HG03103 (cell line): ENCODE measurements around the gene DLG4.

Experiments used
- ATAC-seq: cut with Tn5 transposase; IDR thresholded peaks from one replicate; pipeline ENCODE4 v1.9.1; 2021; ENCODE audit warnings: low read depth; ENCODE audit not compliant: unreplicated experiment

The DLG4 gene

GRCh38 chr17:7233701-7234082 lies 14.1 kb upstream of the DLG4 start:
- no peak for ATAC-seq

- no peak for ATAC-seq
Measured at GRCh38 chr17:7232114-7232513, 12.5 kb upstream of the DLG4 start.

GRCh38 chr17:7229504-7229903 lies 9.9 kb upstream of the DLG4 start:
- ATAC-seq = no peak

GRCh38 chr17:7228920-7229319 lies 9.3 kb upstream of the DLG4 start:
- no peak for ATAC-seq

- no peak for ATAC-seq
Measured at GRCh38 chr17:7226721-7227710, 7.4 kb upstream of the DLG4 start.

- no peak for ATAC-seq
Measured at GRCh38 chr17:7225711-7226331, 6.2 kb upstream of the DLG4 start.

GRCh38 chr17:7224661-7225111 lies 5.0 kb upstream of the DLG4 start:
- no peak for ATAC-seq

- ATAC-seq = no peak
Measured at GRCh38 chr17:7224110-7224509, 4.5 kb upstream of the DLG4 start.

GRCh38 chr17:7223375-7223774 lies 3.7 kb upstream of the DLG4 start:
- no peak for ATAC-seq

GRCh38 chr17:7222972-7223292 lies 3.3 kb upstream of the DLG4 start:
- ATAC-seq = no peak

GRCh38 chr17:7222093-7222971 lies 2.7 kb upstream of the DLG4 start:
- no peak for ATAC-seq

- ATAC-seq = no peak
Measured at GRCh38 chr17:7221278-7222092, 1.8 kb upstream of the DLG4 start.

- ATAC-seq = no peak
Measured at GRCh38 chr17:7220593-7221277, 1.1 kb upstream of the DLG4 start.

- ATAC-seq = no peak
Measured at GRCh38 chr17:7219229-7219811, 316 bp downstream of the DLG4 start.

- ATAC-seq = no peak
Measured at GRCh38 chr17:7218758-7219157, 878 bp downstream of the DLG4 start.

- no peak for ATAC-seq
Measured at GRCh38 chr17:7218166-7218565, 1.5 kb downstream of the DLG4 start.

GRCh38 chr17:7217113-7217987 lies 2.3 kb downstream of the DLG4 start:
- ATAC-seq = no peak
